K562 (cell line): ENCODE data around the gene SETDB1. TPM values are rescaled to one million over a fixed set of nuclear protein-coding genes. Genes with fewer than 3 reads are reported as not detected.
A peak's percentile ranks its signal among the peaks of the same experiment; 100 is the strongest.

Source experiments
- ATAC-seq: fragments of 200-7000 bp; cut with Tn5 transposase; 3 replicates; pipeline ENCODE4 v1.9.1; 2020; ENCODE audit warnings: moderate library complexity
- BruUV-seq: library from RNA; stranded (reverse); fragments of 400-500 nt; replicated peaks from 2 replicates; lab custom pipeline; 2021; lab: Mats Ljungman, UMichigan
- CTCF ChIA-PET: fragments of 300-600 bp; formaldehyde crosslinking; extraction: SDS; loops from one replicate; lab custom pipeline; 2021; ENCODE audit warnings: low intra/inter-chr PET ratio; lab: Yijun Ruan, JAX
- POLR2A ChIA-PET: fragments of 300-600, 350-650 bp; sonication (Branson Sonifier 250); formaldehyde crosslinking; extraction: SDS; loops from one replicate; lab custom pipeline; 2021; ENCODE audit warnings: antibody characterized with exemption, inconsistent platforms; lab: Yijun Ruan, JAX
- DNase-seq, 4 experiments: peaks; one replicate each; pipeline versions ENCODE4 v3.0.0 to v3.0.0-alpha.2; 2011 to 2018; ENCODE audit warnings: low spot score in 3 of 4, mixed read lengths in 3 of 4; ENCODE audit errors: extremely low read depth in 1 of 4
- FAIRE-seq: peaks from 2 replicates; lab custom pipeline; 2011; peaks lifted over from hg19 to GRCh38; lab: Jason Lieb, UNC
- H2AFZ ChIP-seq: 2 replicates; pipeline ENCODE4 v1.6.0; 2011; ENCODE audit warnings: low read depth, low read length, control low read depth, inconsistent platforms
- H3K27ac ChIP-seq: fragments of 200-600 bp; 3 replicates; pipeline ENCODE4 v1.8.0; 2011; ENCODE audit warnings: low read depth, mild to moderate bottlenecking, control low read depth, inconsistent platforms, low read length, moderate library complexity, mixed read lengths; ENCODE audit errors: extremely low read depth
- H3K27me3 ChIP-seq, 2 experiments: fragments of 300-600 bp in 1 of 2; 2 replicates in 1 of 2; 3 replicates in 1 of 2; pipeline versions ENCODE4 v1.6.0 to v1.8.0; 2011; ENCODE audit warnings: inconsistent platforms in 2 of 2, low read length in 2 of 2, mild to moderate bottlenecking in 1 of 2, mixed read lengths in 1 of 2, moderate library complexity in 1 of 2; ENCODE audit not compliant: control insufficient read depth in 2 of 2, insufficient read depth in 2 of 2
- H3K36me3 ChIP-seq: fragments of 300-600 bp; 3 replicates; pipeline ENCODE4 v1.8.0; 2011; ENCODE audit warnings: mild to moderate bottlenecking, low read length, inconsistent platforms; ENCODE audit not compliant: control insufficient read depth, insufficient read depth
- H3K4me1 ChIP-seq, 2 experiments: fragments of 200-600 bp in 1 of 2; replicated peaks in 1 of 2; 2 replicates in 1 of 2; 3 replicates in 1 of 2; pipeline versions ENCODE4 v1.5.1 to v1.8.0; 2011; ENCODE audit warnings: inconsistent platforms in 2 of 2, low read length in 2 of 2, mild to moderate bottlenecking in 1 of 2, mixed read lengths in 1 of 2, moderate library complexity in 1 of 2; ENCODE audit not compliant: control insufficient read depth in 2 of 2, insufficient read depth in 2 of 2
- H3K4me2 ChIP-seq: 2 replicates; pipeline ENCODE4 v1.6.1; 2011; ENCODE audit warnings: low read length, control low read depth, inconsistent platforms, mixed read lengths; ENCODE audit not compliant: insufficient read depth
- H3K4me3 ChIP-seq: fragments of 200-600 bp; sonication (generic), shearing (Covaris generic); 2 replicates; pipeline ENCODE4 v1.5.1; 2016; ENCODE audit warnings: control low read depth, inconsistent platforms
- H3K79me2 ChIP-seq: fragments of 200-600 bp; 3 replicates; pipeline ENCODE4 v1.8.0; 2011; ENCODE audit warnings: low read length, inconsistent platforms; ENCODE audit not compliant: control insufficient read depth, insufficient read depth
- H3K9ac ChIP-seq, 2 experiments: 2 replicates each; pipeline versions ENCODE4 v1.6.0 to v1.6.1; 2011; ENCODE audit warnings: low read depth in 2 of 2, low read length in 2 of 2, control low read depth in 1 of 2, inconsistent platforms in 1 of 2, mild to moderate bottlenecking in 1 of 2, mixed read lengths in 1 of 2; ENCODE audit not compliant: insufficient read depth in 1 of 2
- H3K9me1 ChIP-seq: one replicate; pipeline ENCODE4 v1.6.0; 2011; ENCODE audit warnings: inconsistent platforms, mild to moderate bottlenecking, low read length, moderate library complexity; ENCODE audit not compliant: control insufficient read depth, insufficient read depth
- H3K9me3 ChIP-seq: replicated peaks from 2 replicates; pipeline ENCODE4 v1.5.1; 2011; ENCODE audit warnings: low read depth, low read length, inconsistent platforms; ENCODE audit not compliant: control insufficient read depth, insufficient read depth
- H4K20me1 ChIP-seq: replicated peaks from 2 replicates; pipeline ENCODE4 v1.6.1; 2011; ENCODE audit warnings: low read length, inconsistent platforms, mixed read lengths; ENCODE audit not compliant: control insufficient read depth, insufficient read depth
- IRF9 ChIP-seq: fragments of 450-650 bp; IDR thresholded peaks from 2 replicates; pipeline ENCODE4 v1.6.1; 2016; ENCODE audit warnings: missing biosample characterization, missing genetic modification characterization
- SPI1 ChIP-seq: IDR thresholded peaks from 2 replicates; pipeline ENCODE4 v1.6.1; 2011; ENCODE audit warnings: low read depth, low read length, control low read depth, borderline replicate concordance
- TEAD2 ChIP-seq: fragments of 450-650 bp; IDR thresholded peaks from 2 replicates; pipeline ENCODE4 v1.6.1; 2016; ENCODE audit warnings: missing genetic modification characterization, control low read depth, missing compliant biosample characterization
- TRIM24 ChIP-seq, 2 experiments: fragments of 450-650 bp; IDR thresholded peaks; 2 replicates each; pipeline ENCODE4 v1.6.1; 2016
- ZKSCAN1 ChIP-seq: fragments of 150-350 bp; IDR thresholded peaks from 2 replicates; pipeline ENCODE4 v1.6.1; 2016; ENCODE audit warnings: low read depth, low read length
- ZNF347 ChIP-seq: fragments of 450-650 bp; formaldehyde crosslinking; IDR thresholded peaks from 2 replicates; pipeline ENCODE4 v1.4.0; 2020; ENCODE audit warnings: low read depth, mild to moderate bottlenecking, moderate library complexity
- ZNF384 ChIP-seq: IDR thresholded peaks from 2 replicates; pipeline ENCODE4 v1.6.1; 2012; ENCODE audit warnings: low read depth, low read length, improper control_type of control experiment
- in situ Hi-C: fragments of 300-500 bp; cut with MboI; formaldehyde crosslinking; loops from 4 replicates; pipeline ENCODE4 v1.15.0; 2018; ENCODE audit warnings: inconsistent platforms, mixed read lengths
- intact Hi-C: fragments of 100-400 bp; cut with micrococcal nuclease; formaldehyde crosslinking; loops from 2 replicates; pipeline ENCODE4 v1.14.2; 2022
- polyA plus RNA-seq, 8 experiments: library from polyadenylated mRNA; depleted of rRNA in 4 of 8; stranded (reverse) in 5 of 8; unstranded in 3 of 8; fragments of >200 nt; fragmentation: Nextera tagmentation in 2 of 8; fragmentation: Illumina TruSeq in 1 of 8; extraction: Ambion mirVana in 2 of 8; extraction: Trizol in 1 of 8; gene quantifications; 2 replicates each; pipeline versions ENCODE4 v1.2.1 to v1.2.3, GENCODE V29; 2011 to 2014; ENCODE audit warnings: inconsistent platforms in 1 of 8, missing spikeins in 1 of 8
- total RNA-seq, 7 experiments: library from RNA; depleted of rRNA in 6 of 7; stranded (reverse); fragments of >200 nt in 6 of 7; fragmentation: Illumina TruSeq in 2 of 7; extraction: Trizol in 2 of 7; gene quantifications; 2 replicates each; pipeline versions ENCODE4 v1.2.1 to v1.2.3, GENCODE V29; 2011 to 2021; ENCODE audit warnings: low replicate concordance in 1 of 7

SETDB1 gene
- total and polyA plus RNA-seq, 9 of the 15 experiments (the other 6 are each of a cell fraction or from before 2014, with no cell fraction given) = 21.5 to 64.4 (median 42.0) TPM

- CTCF ChIA-PET = no interaction called here
- Histone ChIP-seq H3K79me2 (peaks cover 9% of the 10 kb centered on the region; the same call in 1 of the 3 replicates), H3K9me1 (no peaks in the 10 kb centered on the region), H3K4me3 (no peak overlapping the region), H3K9ac (no peak overlapping the region; a peak in 1 of 4 replicates), H3K36me3 (peaks cover 3% of the 10 kb centered on the region; the same call in 2 of the 3 replicates), H3K27ac (no peak overlapping the region), H3K4me1 (peaks cover 51 to 67% of the 10 kb centered on the region in 2 experiments), H3K4me2 (no peak overlapping the region), H4K20me1 (no peaks in the 10 kb centered on the region), H3K27me3 (no peaks in the 10 kb centered on the region), H2AFZ (no peak overlapping the region), H3K9me3 (no peaks in the 10 kb centered on the region)
- no TSS peak for BruUV-seq
- TF ChIP-seq ZNF347 (no peak), IRF9 (tag) (no peak), SPI1 (0 out of 2 replicates have a peak, but pooled peaks have one; percentile 24), TEAD2 (tag) (no peak), ZNF384 (no peak), TRIM24 (IDR thresholded peaks at IDR 0.05) (no peak), ZKSCAN1 (no peak)
- POLR2A ChIA-PET = interaction anchor here (0.9 kb wide), 1 partner anchor 27 kb away, joined by 3 read pairs; no protein-coding TSS in a partner anchor
- in situ Hi-C loops = no loop called here
- intact Hi-C loops = no loop called here
- no peak for ATAC-seq
- DNase-seq = no peak
- no peak for FAIRE-seq
These were observed 77.0 kb downstream of the SETDB1 start for GRCh38 chr1:151003180-151003579.
